ENCODE results near the gene LUZP1.

DNA sequence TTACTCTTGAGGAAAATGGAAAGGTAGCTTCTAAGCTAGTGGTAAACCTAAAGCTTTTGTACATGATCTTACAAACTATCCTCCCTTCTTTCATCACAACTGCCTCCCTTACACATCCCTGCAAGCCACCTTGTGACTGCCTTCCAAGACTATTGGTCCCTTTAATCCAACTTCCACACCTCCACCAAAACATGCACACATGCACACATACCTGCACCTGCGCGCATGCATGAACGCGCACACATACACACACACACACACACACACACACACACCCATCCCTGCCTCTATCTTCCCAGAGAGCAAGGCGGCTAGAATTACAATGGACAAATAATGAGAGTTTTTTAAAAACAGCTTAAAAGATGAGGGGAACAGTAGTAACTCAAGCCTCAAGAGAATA is 58.3 kb downstream of the LUZP1 start:
- TF ChIP-seq CTCF (IDR thresholded peaks at IDR 0.05; ENCODE audit: insufficient read depth, low read depth, low read length) (no peak), EZH2 (IDR thresholded peaks at IDR 0.05; ENCODE audit: insufficient read depth, low read length) (no peak)
